SK-N-SH treated with all-trans-retinoic acid at 6 μM for 48 hours (cell line): ENCODE data around the gene CALML6.

Source experiments
- ATAC-seq: fragments of 200-7000 bp; cut with Tn5 transposase; 3 replicates; pipeline ENCODE4 v1.9.1; 2020; ENCODE audit warnings: mild to moderate bottlenecking, moderate library complexity
- ARNTL ChIP-seq: fragments of 450-650 bp; formaldehyde crosslinking; IDR thresholded peaks from 2 replicates; pipeline ENCODE4 v1.5.0; 2020; ENCODE audit warnings: low read depth, mild to moderate bottlenecking, moderate library complexity, borderline replicate concordance
- BACH2 ChIP-seq: fragments of 250-450 bp; sonication (Bioruptor Pico); IDR thresholded peaks from 2 replicates; pipeline ENCODE4 v1.9.0; 2021; ENCODE audit warnings: mild to moderate bottlenecking, borderline replicate concordance
- CSDC2 ChIP-seq: fragments of 250-450 bp; sonication (Bioruptor Pico); IDR thresholded peaks from 2 replicates; pipeline ENCODE4 v1.5.0; 2020; ENCODE audit warnings: mild to moderate bottlenecking, moderate library complexity
- GLIS3 ChIP-seq: fragments of 250-450 bp; sonication (Bioruptor Pico); IDR thresholded peaks from 2 replicates; pipeline ENCODE4 v1.5.0; 2020; ENCODE audit warnings: mild to moderate bottlenecking, moderate library complexity
- ISL1 ChIP-seq: fragments of 250-450 bp; sonication (Bioruptor Pico); IDR thresholded peaks from 2 replicates; pipeline ENCODE4 v2.1.2; 2022; ENCODE audit warnings: mild to moderate bottlenecking, moderate library complexity
- OSR1 ChIP-seq: fragments of 250-450 bp; sonication (Bioruptor Pico); IDR thresholded peaks from 2 replicates; pipeline ENCODE4 v1.8.0; 2022; ENCODE audit warnings: moderate library complexity, mild to moderate bottlenecking, inconsistent platforms
- PATZ1 ChIP-seq: fragments of 250-450 bp; sonication (Bioruptor Pico); IDR thresholded peaks from 2 replicates; pipeline ENCODE4 v1.8.0; 2020; ENCODE audit warnings: mild to moderate bottlenecking, moderate library complexity, borderline replicate concordance
- PPARA ChIP-seq: fragments of 250-450 bp; sonication (Bioruptor Pico); IDR thresholded peaks from 2 replicates; pipeline ENCODE4 v1.5.0; 2020; ENCODE audit warnings: mild to moderate bottlenecking, borderline replicate concordance
- RARB ChIP-seq: fragments of 250-450 bp; sonication (Bioruptor Pico); IDR thresholded peaks from 2 replicates; pipeline ENCODE4 v1.8.0; 2021; ENCODE audit warnings: mild to moderate bottlenecking, moderate library complexity
- SNAI2 ChIP-seq: fragments of 250-450 bp; sonication (Bioruptor Pico); IDR thresholded peaks from 2 replicates; pipeline ENCODE4 v1.5.0; 2020; ENCODE audit warnings: mild to moderate bottlenecking, moderate library complexity
- TCF4 ChIP-seq: fragments of 250-450 bp; sonication (Bioruptor Pico); IDR thresholded peaks from 2 replicates; pipeline ENCODE4 v1.8.0; 2021; ENCODE audit warnings: mild to moderate bottlenecking, moderate library complexity, borderline replicate concordance
- TOX ChIP-seq: fragments of 250-450 bp; sonication (Bioruptor Pico); IDR thresholded peaks from 2 replicates; pipeline ENCODE4 v1.8.0; 2021; ENCODE audit warnings: mild to moderate bottlenecking, moderate library complexity, borderline replicate concordance
- TSHZ2 ChIP-seq: fragments of 250-450 bp; sonication (Bioruptor Pico); IDR thresholded peaks from 2 replicates; pipeline ENCODE4 v1.5.0; 2020; ENCODE audit warnings: mild to moderate bottlenecking, moderate library complexity
- ZC3H10 ChIP-seq: fragments of 250-450 bp; sonication (Bioruptor Pico); IDR thresholded peaks from 2 replicates; pipeline ENCODE4 v1.5.1; 2021; ENCODE audit warnings: mild to moderate bottlenecking, moderate library complexity
- ZFP3 ChIP-seq: fragments of 250-450 bp; sonication (Bioruptor Pico); IDR thresholded peaks from 2 replicates; pipeline ENCODE4 v1.5.0; 2020; ENCODE audit warnings: mild to moderate bottlenecking, moderate library complexity
- ZFP30 ChIP-seq: fragments of 450-650 bp; formaldehyde crosslinking; IDR thresholded peaks from 2 replicates; pipeline ENCODE4 v1.5.0; 2022; ENCODE audit warnings: mild to moderate bottlenecking, moderate library complexity
- ZNF565 ChIP-seq: fragments of 450-650 bp; formaldehyde crosslinking; conservative IDR thresholded peaks from 2 replicates; pipeline ENCODE4 v1.5.0; 2020; ENCODE audit warnings: low read depth, mild to moderate bottlenecking, moderate library complexity
- ZNF70 ChIP-seq: fragments of 450-650 bp; formaldehyde crosslinking; IDR thresholded peaks from 2 replicates; pipeline ENCODE4 v1.5.0; 2020; ENCODE audit warnings: mild to moderate bottlenecking, moderate library complexity
- ZNF8 ChIP-seq: fragments of 450-650 bp; formaldehyde crosslinking; IDR thresholded peaks from 2 replicates; pipeline ENCODE4 v1.5.0; 2020; ENCODE audit warnings: mild to moderate bottlenecking, moderate library complexity
- TF ChIP-seq, protein P1 (sequence below): fragments of 250-450 bp; sonication (Bioruptor Pico); IDR thresholded peaks from 2 replicates; pipeline ENCODE4 v1.8.0; 2021; ENCODE audit warnings: low read depth, mild to moderate bottlenecking, moderate library complexity, borderline replicate concordance
- TF ChIP-seq, protein P2 (sequence below): fragments of 250-450 bp; sonication (Bioruptor Pico); IDR thresholded peaks from 2 replicates; pipeline ENCODE4 v1.5.1; 2020; ENCODE audit warnings: low read depth, mild to moderate bottlenecking, moderate library complexity
- TF ChIP-seq, protein P3 (sequence below): fragments of 250-450 bp; sonication (Bioruptor Pico); IDR thresholded peaks from 2 replicates; pipeline ENCODE4 v1.5.1; 2021; ENCODE audit warnings: mild to moderate bottlenecking, moderate library complexity

Gene CALML6

GRCh38 chr1:1922702-1922955 lies 7.6 kb downstream of the CALML6 start:
- ATAC-seq, result no peak

GRCh38 chr1:1922956-1923833 lies 8.1 kb downstream of the CALML6 start:
- TF ChIP-seq ZNF565 (CRISPR knock-in tag) (no peak), BACH2 (CRISPR knock-in tag) (no peak), ARNTL (CRISPR knock-in tag) (no peak), ZNF8 (CRISPR knock-in tag) (no peak), ZFP3 (CRISPR knock-in tag) (no peak), ZFP30 (CRISPR knock-in tag) (no peak), RARB (CRISPR knock-in tag) (no peak), CSDC2 (CRISPR knock-in tag) (no peak), SNAI2 (no peak), OSR1 (CRISPR knock-in tag) (no peak), TOX (CRISPR knock-in tag) (no peak), ZNF70 (CRISPR knock-in tag) (no peak), TSHZ2 (CRISPR knock-in tag) (no peak), GLIS3 (CRISPR knock-in tag) (no peak), ZC3H10 (CRISPR knock-in tag) (no peak)
- TF ChIP-seq, protein P1, sequence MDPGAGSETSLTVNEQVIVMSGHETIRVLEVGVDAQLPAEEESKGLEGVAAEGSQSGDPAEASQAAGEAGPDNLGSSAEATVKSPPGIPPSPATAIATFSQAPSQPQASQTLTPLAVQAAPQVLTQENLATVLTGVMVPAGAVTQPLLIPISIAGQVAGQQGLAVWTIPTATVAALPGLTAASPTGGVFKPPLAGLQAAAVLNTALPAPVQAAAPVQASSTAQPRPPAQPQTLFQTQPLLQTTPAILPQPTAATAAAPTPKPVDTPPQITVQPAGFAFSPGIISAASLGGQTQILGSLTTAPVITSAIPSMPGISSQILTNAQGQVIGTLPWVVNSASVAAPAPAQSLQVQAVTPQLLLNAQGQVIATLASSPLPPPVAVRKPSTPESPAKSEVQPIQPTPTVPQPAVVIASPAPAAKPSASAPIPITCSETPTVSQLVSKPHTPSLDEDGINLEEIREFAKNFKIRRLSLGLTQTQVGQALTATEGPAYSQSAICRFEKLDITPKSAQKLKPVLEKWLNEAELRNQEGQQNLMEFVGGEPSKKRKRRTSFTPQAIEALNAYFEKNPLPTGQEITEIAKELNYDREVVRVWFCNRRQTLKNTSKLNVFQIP (CRISPR knock-in tag), result no peak
- TF ChIP-seq, protein P2, sequence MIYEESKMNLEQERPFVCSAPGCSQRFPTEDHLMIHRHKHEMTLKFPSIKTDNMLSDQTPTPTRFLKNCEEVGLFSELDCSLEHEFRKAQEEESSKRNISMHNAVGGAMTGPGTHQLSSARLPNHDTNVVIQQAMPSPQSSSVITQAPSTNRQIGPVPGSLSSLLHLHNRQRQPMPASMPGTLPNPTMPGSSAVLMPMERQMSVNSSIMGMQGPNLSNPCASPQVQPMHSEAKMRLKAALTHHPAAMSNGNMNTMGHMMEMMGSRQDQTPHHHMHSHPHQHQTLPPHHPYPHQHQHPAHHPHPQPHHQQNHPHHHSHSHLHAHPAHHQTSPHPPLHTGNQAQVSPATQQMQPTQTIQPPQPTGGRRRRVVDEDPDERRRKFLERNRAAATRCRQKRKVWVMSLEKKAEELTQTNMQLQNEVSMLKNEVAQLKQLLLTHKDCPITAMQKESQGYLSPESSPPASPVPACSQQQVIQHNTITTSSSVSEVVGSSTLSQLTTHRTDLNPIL (CRISPR knock-in tag), result no peak
- TF ChIP-seq, protein P3, sequence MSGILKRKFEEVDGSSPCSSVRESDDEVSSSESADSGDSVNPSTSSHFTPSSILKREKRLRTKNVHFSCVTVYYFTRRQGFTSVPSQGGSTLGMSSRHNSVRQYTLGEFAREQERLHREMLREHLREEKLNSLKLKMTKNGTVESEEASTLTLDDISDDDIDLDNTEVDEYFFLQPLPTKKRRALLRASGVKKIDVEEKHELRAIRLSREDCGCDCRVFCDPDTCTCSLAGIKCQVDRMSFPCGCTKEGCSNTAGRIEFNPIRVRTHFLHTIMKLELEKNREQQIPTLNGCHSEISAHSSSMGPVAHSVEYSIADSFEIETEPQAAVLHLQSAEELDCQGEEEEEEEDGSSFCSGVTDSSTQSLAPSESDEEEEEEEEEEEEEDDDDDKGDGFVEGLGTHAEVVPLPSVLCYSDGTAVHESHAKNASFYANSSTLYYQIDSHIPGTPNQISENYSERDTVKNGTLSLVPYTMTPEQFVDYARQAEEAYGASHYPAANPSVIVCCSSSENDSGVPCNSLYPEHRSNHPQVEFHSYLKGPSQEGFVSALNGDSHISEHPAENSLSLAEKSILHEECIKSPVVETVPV (CRISPR knock-in tag), result no peak
- ATAC-seq, result no peak

More at GRCh38 chr1:1922702-1922955, 7.6 kb downstream of the CALML6 start:
- no peak for TF ChIP-seq PATZ1 (CRISPR knock-in tag)
- no peak for TF ChIP-seq SNAI2
- TF ChIP-seq ZNF565 (CRISPR knock-in tag), result no peak
- TF ChIP-seq ARNTL (CRISPR knock-in tag), result no peak
- no peak for TF ChIP-seq ZNF8 (CRISPR knock-in tag)
- TF ChIP-seq OSR1 (CRISPR knock-in tag), result no peak
- TF ChIP-seq TOX (CRISPR knock-in tag), result no peak

DNA sequence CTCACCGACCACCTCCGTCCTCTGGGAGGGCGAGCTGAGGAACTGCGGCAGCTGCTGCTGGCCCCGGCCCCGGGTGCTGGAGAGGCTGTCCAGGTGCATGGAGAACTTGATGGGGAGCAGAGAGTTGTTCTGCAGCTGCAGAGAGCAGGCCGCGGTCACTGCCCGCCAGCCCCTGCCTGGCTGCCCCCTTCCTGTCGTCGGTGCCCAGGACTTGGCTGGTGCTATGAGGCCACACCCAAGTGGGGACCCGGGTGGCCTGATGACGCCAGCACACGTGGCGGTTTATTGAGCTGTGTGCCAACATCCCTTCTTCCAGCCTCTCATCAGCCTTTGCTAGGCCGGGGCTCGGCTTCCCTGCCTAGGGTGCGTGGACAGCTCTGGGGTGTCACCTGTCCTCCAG lies 9.3 kb downstream of the CALML6 start:
- TF ChIP-seq ISL1 (CRISPR knock-in tag), result no peak
- TF ChIP-seq ZNF70 (CRISPR knock-in tag), result no peak
- no peak for TF ChIP-seq PPARA (CRISPR knock-in tag)
- no peak for TF ChIP-seq ZFP3 (CRISPR knock-in tag)
- no peak for TF ChIP-seq TCF4 (CRISPR knock-in tag)

More for the DNA sequence above, 9.3 kb downstream of the CALML6 start:
- ATAC-seq, result no peak
